ENCODE data around the gene TMEM271.

Gene TMEM271

GRCh38 chr4:534101-534575, 42.0 kb downstream of the TMEM271 start:
- DNase-seq (ENCODE audit: low read depth): no peak

- no peak for DNase-seq (ENCODE audit: low read depth)
Measured at GRCh38 chr4:533318-534100, 42.6 kb downstream of the TMEM271 start.

GRCh38 chr4:532588-533317, 43.3 kb downstream of the TMEM271 start:
- DNase-seq (ENCODE audit: low read depth): no peak

GRCh38 chr4:531721-532565, 44.2 kb downstream of the TMEM271 start:
- DNase-seq (ENCODE audit: low read depth): no peak

- no peak for DNase-seq (ENCODE audit: low read depth)
Measured at GRCh38 chr4:531076-531475, 45.0 kb downstream of the TMEM271 start.

GRCh38 chr4:530017-530781, 45.9 kb downstream of the TMEM271 start:
- DNase-seq (ENCODE audit: low read depth): no peak

GRCh38 chr4:529563-529962, 46.5 kb downstream of the TMEM271 start:
- no peak for DNase-seq (ENCODE audit: low read depth)

GRCh38 chr4:528835-529234, 47.3 kb downstream of the TMEM271 start:
- no peak for DNase-seq (ENCODE audit: low read depth)

- no peak for DNase-seq (ENCODE audit: low read depth)
Measured at GRCh38 chr4:528296-528695, 47.8 kb downstream of the TMEM271 start.

- no peak for DNase-seq (ENCODE audit: low read depth)
Measured at GRCh38 chr4:526971-527460, 49.1 kb downstream of the TMEM271 start.

- DNase-seq (ENCODE audit: low read depth): no peak
Measured at GRCh38 chr4:526189-526909, 49.7 kb downstream of the TMEM271 start.

- no peak for DNase-seq (ENCODE audit: low read depth)
Measured at GRCh38 chr4:525660-526059, 50.4 kb downstream of the TMEM271 start.

- no peak for DNase-seq (ENCODE audit: low read depth)
Measured at GRCh38 chr4:524196-524595, 51.9 kb downstream of the TMEM271 start.

All from T-helper 22 cell (primary cell).